Stimulated activated naive CD8-positive, alpha-beta T cell treated with anti-CD3 and anti-CD28 coated beads, Interleukin-15, amount 100 ng/mL, for 72 hours (primary cell): ENCODE data around the gene DMD.

ENCODE experiments used
- ATAC-seq: fragments of 150-1000 bp; cut with Tn5 transposase; 2 replicates; pipeline ENCODE4 v1.10.0; 2021; ENCODE audit warnings: mild to moderate bottlenecking, moderate library complexity
- DNase-seq, 2 donors: peaks; one replicate each; pipeline ENCODE4 v3.0.0; 2021 to 2022
- H3K27ac Mint-ChIP-seq, 2 donors: one replicate each; pipeline ENCODE4 v1.8.0; 2022; ENCODE audit warnings: mild to moderate bottlenecking in 2 of 2, mixed read lengths in 2 of 2, moderate library complexity in 2 of 2
- H3K27me3 Mint-ChIP-seq: one replicate; pipeline ENCODE4 v1.8.0; 2022; ENCODE audit warnings: mixed read lengths
- H3K4me1 Mint-ChIP-seq: one replicate; pipeline ENCODE4 v1.8.0; 2022; ENCODE audit warnings: mild to moderate bottlenecking, mixed read lengths
- H3K4me3 Mint-ChIP-seq, 2 donors: one replicate each; pipeline ENCODE4 v1.8.0; 2022; ENCODE audit warnings: mild to moderate bottlenecking in 2 of 2, mixed read lengths in 2 of 2, moderate library complexity in 1 of 2
- H3K9me3 Mint-ChIP-seq, 2 donors: one replicate each; pipeline ENCODE4 v1.8.0; 2022; ENCODE audit warnings: mixed read lengths in 2 of 2

DMD gene

DNA sequence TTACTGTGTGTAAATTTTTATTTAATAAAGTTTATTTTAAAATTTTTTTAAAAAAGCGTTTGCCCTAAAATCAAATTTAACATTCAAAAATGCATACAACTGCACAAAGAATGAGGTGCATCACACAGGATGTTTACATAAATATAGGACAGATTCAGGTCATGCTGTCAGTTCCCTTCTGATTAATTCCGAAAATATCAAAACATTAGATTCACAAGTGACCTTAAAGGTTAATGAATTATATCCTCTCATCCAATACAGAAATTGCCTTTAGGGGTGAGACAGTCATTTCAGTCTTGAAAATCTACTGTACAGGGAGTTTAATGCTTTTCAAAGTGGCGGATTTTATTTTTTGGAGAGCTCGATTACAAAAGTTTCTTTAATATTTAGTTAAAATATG lies 1930.8 kb downstream of the DMD start:
- Mint-ChIP-seq H3K27ac (no peak overlapping the region), H3K4me1 (no peaks in the 10 kb centered on the region), H3K9me3 (no peaks in the 10 kb centered on the region), H3K4me3 (no peak overlapping the region), H3K27me3 (no peaks in the 10 kb centered on the region)
- DNase-seq (no peak), ATAC-seq (no peak)

- Mint-ChIP-seq H3K27ac (no peak overlapping the region), H3K27me3 (no peaks in the 10 kb centered on the region), H3K4me1 (no peaks in the 10 kb centered on the region), H3K4me3 (no peak overlapping the region), H3K9me3 (no peaks in the 10 kb centered on the region)
- ATAC-seq (no peak), DNase-seq (no peak)
These were observed 1932.0 kb downstream of the DMD start for GRCh38 chrX:31279359-31279758.

DNA sequence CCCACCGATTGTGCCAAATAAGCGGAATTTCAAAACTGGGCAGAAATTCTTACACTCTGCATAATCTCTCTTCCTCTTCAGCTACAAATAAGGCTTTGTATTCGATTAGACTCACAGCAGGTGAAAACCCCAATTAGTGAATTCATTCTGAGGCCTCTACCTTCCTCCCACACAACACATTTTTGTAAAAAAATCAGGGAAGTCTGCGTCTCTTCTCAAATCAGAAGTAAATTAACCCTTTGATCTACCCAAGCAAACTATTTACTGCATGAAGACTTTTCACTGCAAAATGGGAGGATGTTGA lies 1938.9 kb downstream of the DMD start:
- ATAC-seq (no peak), DNase-seq (no peak)
- peaks cover 8% of the 10 kb centered on the region for H3K27me3 Mint-ChIP-seq
- no peaks in the 10 kb centered on the region for H3K9me3 Mint-ChIP-seq
- no peak overlapping the region for H3K4me3 Mint-ChIP-seq
- no peak overlapping the region for H3K27ac Mint-ChIP-seq
- no peaks in the 10 kb centered on the region for H3K4me1 Mint-ChIP-seq

DNA sequence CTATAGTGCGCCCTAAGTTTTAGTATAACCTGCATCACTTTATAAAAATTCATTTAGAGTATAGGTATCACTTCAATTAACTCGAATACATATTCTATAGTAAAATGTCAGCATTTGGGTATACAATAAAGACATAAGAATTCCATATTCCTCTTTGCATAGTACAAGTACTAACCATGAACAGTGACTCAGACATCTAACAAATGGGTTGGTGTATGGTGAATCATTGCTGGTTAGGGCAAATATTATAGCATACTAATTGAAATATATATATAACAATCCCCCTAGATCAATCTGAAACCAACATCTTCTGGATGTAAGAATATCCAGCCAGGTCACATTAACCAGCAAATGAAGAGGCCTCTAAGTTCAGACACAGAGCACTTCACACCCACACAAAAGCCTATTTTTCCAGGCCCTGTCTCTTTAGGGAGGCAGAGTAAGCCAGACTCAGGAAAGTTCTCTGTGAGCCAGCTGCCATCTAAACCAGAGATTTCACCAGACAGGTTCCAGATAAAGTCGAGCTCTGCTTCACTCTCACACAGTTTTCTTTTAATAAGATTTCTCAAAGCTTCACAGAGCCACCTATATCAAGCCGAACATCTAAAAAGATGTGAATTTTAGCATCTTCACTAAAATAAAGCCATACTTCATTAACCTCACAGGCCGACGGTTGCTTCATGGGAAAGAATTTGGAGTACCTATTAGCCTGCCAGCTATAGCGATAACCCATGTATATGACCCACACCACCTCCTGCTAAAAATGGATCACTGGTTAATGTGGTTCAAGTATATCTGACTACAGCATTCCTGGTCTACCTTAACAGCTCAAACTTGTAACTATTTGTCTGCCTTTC lies 1939.5 kb downstream of the DMD start:
- Mint-ChIP-seq H3K9me3 (no peaks in the 10 kb centered on the region), H3K4me1 (no peaks in the 10 kb centered on the region), H3K27ac (no peak overlapping the region), H3K4me3 (no peak overlapping the region), H3K27me3 (peaks cover 8% of the 10 kb centered on the region)
- DNase-seq (no peak), ATAC-seq (no peak)

- ATAC-seq (no peak), DNase-seq (no peak)
- H3K27me3 Mint-ChIP-seq: peaks cover 26% of the 10 kb centered on the region
- no peak overlapping the region for H3K27ac Mint-ChIP-seq
- H3K4me1 Mint-ChIP-seq: no peaks in the 10 kb centered on the region
- no peak overlapping the region for H3K4me3 Mint-ChIP-seq
- no peaks in the 10 kb centered on the region for H3K9me3 Mint-ChIP-seq
These were observed 1941.4 kb downstream of the DMD start for GRCh38 chrX:31269914-31270313.

- no peaks in the 10 kb centered on the region for H3K4me1 Mint-ChIP-seq
- H3K9me3 Mint-ChIP-seq: no peaks in the 10 kb centered on the region
- peaks cover 36% of the 10 kb centered on the region for H3K27me3 Mint-ChIP-seq
- ATAC-seq: no peak
- H3K4me3 Mint-ChIP-seq: no peak overlapping the region
- DNase-seq: no peak
- no peak overlapping the region for H3K27ac Mint-ChIP-seq
These were observed 1943.0 kb downstream of the DMD start for GRCh38 chrX:31268359-31268758.

- DNase-seq (peak in 1 of 2 donors; percentile 8), ATAC-seq (peak; percentile 54)
- H3K27me3 Mint-ChIP-seq: peaks cover 36% of the 10 kb centered on the region
- H3K27ac Mint-ChIP-seq: peak overlapping the region in 1 of 2 donors; percentile 57
- H3K4me1 Mint-ChIP-seq: no peaks in the 10 kb centered on the region
- H3K4me3 Mint-ChIP-seq: peak overlapping the region; percentile 64 to 73
- no peaks in the 10 kb centered on the region for H3K9me3 Mint-ChIP-seq
These were observed 1944.9 kb downstream of the DMD start for GRCh38 chrX:31266203-31267076.

DNA sequence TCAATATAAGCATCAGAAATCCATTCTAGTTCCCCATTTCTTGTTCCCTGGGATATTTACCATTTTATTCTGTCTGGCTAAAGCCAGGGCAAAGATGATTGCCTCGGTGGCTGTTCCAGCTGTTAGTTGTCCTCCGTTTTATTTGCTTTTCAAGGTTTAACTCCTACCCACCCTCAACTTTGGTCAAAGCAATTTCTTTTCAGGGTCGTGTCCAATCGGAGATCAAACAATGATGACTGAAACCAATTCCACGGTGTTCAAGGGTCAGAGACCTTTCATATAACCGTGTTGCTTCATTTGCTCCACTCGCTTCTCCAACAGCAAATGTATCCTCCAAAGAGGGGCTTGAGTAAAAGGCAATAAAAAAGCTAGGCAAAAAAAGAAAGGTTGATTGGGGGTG lies 1946.0 kb downstream of the DMD start:
- no peaks in the 10 kb centered on the region for H3K4me1 Mint-ChIP-seq
- H3K9me3 Mint-ChIP-seq: no peaks in the 10 kb centered on the region
- DNase-seq (no peak), ATAC-seq (no peak)
- no peak overlapping the region for H3K4me3 Mint-ChIP-seq
- H3K27me3 Mint-ChIP-seq: peaks cover 32% of the 10 kb centered on the region
- no peak overlapping the region for H3K27ac Mint-ChIP-seq

DNA sequence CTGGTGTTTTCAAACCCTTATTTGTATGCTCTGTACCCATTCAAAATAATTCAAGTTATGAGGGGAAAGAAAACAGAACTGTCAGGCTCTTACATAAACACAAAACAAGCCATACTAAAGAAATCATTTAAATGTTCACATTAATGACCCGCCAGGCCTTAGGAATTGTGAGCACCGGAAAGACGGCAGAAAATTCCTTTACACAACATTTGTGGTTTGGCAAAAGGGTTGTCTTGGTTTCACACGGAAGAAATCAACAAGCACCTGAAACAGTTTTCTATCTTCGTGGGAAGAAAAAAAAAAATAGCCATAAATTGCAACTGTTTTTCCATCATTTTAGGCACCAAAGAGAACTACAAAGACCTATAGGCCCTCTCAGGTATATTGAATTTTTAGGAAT lies 1951.0 kb downstream of the DMD start:
- Mint-ChIP-seq H3K9me3 (no peaks in the 10 kb centered on the region), H3K27me3 (peaks cover 14% of the 10 kb centered on the region), H3K4me1 (no peaks in the 10 kb centered on the region), H3K4me3 (no peak overlapping the region), H3K27ac (no peak overlapping the region)
- no peak for ATAC-seq
- DNase-seq: no peak

GRCh38 chrX:31258166-31258565 lies 1953.2 kb downstream of the DMD start:
- no peak for DNase-seq
- H3K27ac Mint-ChIP-seq: no peak overlapping the region
- H3K4me3 Mint-ChIP-seq: no peak overlapping the region
- no peaks in the 10 kb centered on the region for H3K4me1 Mint-ChIP-seq
- no peaks in the 10 kb centered on the region for H3K9me3 Mint-ChIP-seq
- no peak for ATAC-seq
- no peaks in the 10 kb centered on the region for H3K27me3 Mint-ChIP-seq

GRCh38 chrX:31255310-31256033 lies 1955.9 kb downstream of the DMD start:
- no peak for ATAC-seq
- Mint-ChIP-seq H3K27ac (no peak overlapping the region), H3K27me3 (no peaks in the 10 kb centered on the region), H3K4me3 (no peak overlapping the region), H3K4me1 (no peaks in the 10 kb centered on the region), H3K9me3 (no peaks in the 10 kb centered on the region)
- no peak for DNase-seq

DNA sequence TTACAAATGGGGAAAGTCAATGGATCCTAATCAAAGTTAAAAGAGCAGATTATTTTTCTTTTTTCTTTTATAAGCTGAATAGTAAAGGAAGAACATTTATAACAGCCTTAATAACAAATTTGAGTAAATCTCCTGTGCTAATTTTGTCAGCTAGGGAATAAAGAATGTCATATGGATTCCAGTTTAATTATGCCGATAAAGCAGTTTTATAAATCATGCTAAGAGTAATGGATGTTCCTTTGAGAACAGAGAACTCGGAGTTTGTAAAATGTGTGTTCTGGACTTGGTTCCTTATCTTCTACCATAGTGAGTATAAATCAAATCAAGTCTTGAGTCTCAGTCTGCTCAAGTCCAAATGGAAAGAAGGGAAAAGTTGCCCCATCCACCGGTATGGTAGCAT lies 1959.2 kb downstream of the DMD start:
- no peak overlapping the region for H3K27ac Mint-ChIP-seq
- DNase-seq (no peak), ATAC-seq (no peak)
- H3K4me1 Mint-ChIP-seq: no peaks in the 10 kb centered on the region
- no peaks in the 10 kb centered on the region for H3K27me3 Mint-ChIP-seq
- H3K9me3 Mint-ChIP-seq: no peaks in the 10 kb centered on the region
- no peak overlapping the region for H3K4me3 Mint-ChIP-seq

- H3K27ac Mint-ChIP-seq: no peak overlapping the region
- H3K4me1 Mint-ChIP-seq: no peaks in the 10 kb centered on the region
- no peak overlapping the region for H3K4me3 Mint-ChIP-seq
- no peak for DNase-seq
- H3K27me3 Mint-ChIP-seq: no peaks in the 10 kb centered on the region
- no peaks in the 10 kb centered on the region for H3K9me3 Mint-ChIP-seq
- ATAC-seq: no peak
These were observed 1960.0 kb downstream of the DMD start for GRCh38 chrX:31251336-31251735.

DNA sequence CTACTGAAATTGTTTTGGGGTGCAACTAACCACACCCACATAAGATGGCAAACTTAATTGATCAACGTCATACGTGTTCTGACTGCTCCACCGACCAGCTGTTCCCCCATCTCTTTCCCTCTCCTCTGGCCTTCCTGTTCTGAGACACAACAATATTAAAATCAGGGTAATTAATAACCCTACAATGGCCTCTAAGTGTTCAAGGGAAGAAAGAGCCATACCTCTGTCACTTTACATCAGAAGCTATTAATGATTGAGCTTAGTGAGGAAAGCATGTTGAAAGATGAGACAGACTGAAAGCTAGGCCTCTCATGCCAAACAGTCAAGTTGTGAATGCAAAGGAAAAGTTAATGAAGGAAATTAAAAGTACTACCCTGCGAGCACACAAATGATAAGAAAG lies 1965.6 kb downstream of the DMD start:
- Mint-ChIP-seq H3K4me3 (no peak overlapping the region), H3K27ac (no peak overlapping the region), H3K9me3 (no peaks in the 10 kb centered on the region), H3K4me1 (no peaks in the 10 kb centered on the region), H3K27me3 (peaks cover 7% of the 10 kb centered on the region)
- ATAC-seq (no peak), DNase-seq (no peak)

DNA sequence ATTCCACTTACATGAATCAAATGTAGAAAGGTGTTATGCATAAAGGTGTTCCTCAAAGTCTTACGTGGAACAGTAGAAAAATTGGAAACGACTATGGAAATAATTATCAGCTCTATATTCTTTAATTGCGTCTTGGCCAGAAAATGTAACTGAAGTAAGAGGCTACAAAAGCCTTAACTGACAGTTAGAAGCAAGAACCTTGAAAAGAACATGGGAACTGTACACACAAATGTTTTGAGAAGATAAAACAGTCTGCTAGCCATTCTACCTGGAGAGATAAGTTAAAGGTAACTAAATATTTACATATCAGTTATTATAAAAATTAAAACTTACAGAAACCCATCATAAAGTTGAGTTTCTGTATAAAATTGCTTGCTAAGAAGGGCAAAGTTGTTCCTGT lies 1967.5 kb downstream of the DMD start:
- H3K27ac Mint-ChIP-seq: no peak overlapping the region
- no peak overlapping the region for H3K4me3 Mint-ChIP-seq
- no peaks in the 10 kb centered on the region for H3K9me3 Mint-ChIP-seq
- peaks cover 7% of the 10 kb centered on the region for H3K27me3 Mint-ChIP-seq
- ATAC-seq (no peak), DNase-seq (no peak)
- no peaks in the 10 kb centered on the region for H3K4me1 Mint-ChIP-seq

DNA sequence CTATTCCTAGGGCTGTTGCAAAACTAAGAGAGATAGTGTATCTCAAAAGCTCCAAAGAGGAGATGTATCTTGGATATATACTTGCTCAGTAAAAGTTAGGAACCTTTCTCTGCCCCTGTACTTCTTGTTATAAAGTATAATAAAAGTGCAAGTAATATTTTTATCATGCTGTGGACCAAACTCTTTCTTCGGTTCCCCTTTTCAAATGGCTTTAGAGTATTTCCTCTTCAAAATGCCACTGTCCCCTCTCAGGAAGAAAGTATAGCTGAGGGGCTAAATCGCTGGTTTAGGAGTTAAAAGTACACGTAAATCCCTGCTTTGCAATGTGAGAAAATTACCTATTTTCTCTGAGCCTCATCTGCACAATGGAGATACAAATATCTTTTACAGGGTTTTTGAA lies 1970.4 kb downstream of the DMD start:
- H3K4me1 Mint-ChIP-seq: no peaks in the 10 kb centered on the region
- DNase-seq (no peak), ATAC-seq (no peak)
- no peak overlapping the region for H3K27ac Mint-ChIP-seq
- H3K9me3 Mint-ChIP-seq: no peaks in the 10 kb centered on the region
- peaks cover 7% of the 10 kb centered on the region for H3K27me3 Mint-ChIP-seq
- no peak overlapping the region for H3K4me3 Mint-ChIP-seq
